Natural killer cell treated with Interleukin-12 subunit alpha and Interleukin-12 subunit beta and Interleukin-15 and Interleukin-18, amount 100 ng/mL, for 72 hours (primary cell): ENCODE data around the gene PIAS3. TPM values are rescaled to one million over a fixed set of nuclear protein-coding genes. Genes with fewer than 3 reads are reported as not detected.
"Not testable (repeated sequence)": the region's sequence is repeated elsewhere in the genome, so short reads cannot be mapped to it uniquely, and the experiment has no call there.

ENCODE experiments used
- ATAC-seq, 2 donors: fragments of 150-1000 bp; cut with Tn5 transposase in 1 of 2; sonication (Bioruptor Pico), chemical (Tn5 transposase) in 1 of 2; 2 replicates each; pipeline ENCODE4 v1.10.0; 2021
- DNase-seq: peaks from one replicate; pipeline ENCODE4 v3.0.0; 2022; ENCODE audit warnings: low spot score
- H3K27ac Mint-ChIP-seq, 2 donors: 1 replicate in 1 of 2; 2 replicates in 1 of 2; pipeline ENCODE4 v1.8.0; 2022; ENCODE audit warnings: mixed read lengths in 2 of 2, mild to moderate bottlenecking in 1 of 2, moderate library complexity in 1 of 2
- H3K27me3 Mint-ChIP-seq, 2 donors: 1 replicate in 1 of 2; 2 replicates in 1 of 2; pipeline ENCODE4 v1.8.0; 2022; ENCODE audit warnings: mixed read lengths in 2 of 2
- H3K36me3 Mint-ChIP-seq: one replicate; pipeline ENCODE4 v1.8.0; 2022; ENCODE audit warnings: mixed read lengths
- H3K4me1 Mint-ChIP-seq, 2 donors: 1 replicate in 1 of 2; 2 replicates in 1 of 2; pipeline ENCODE4 v1.8.0; 2022; ENCODE audit warnings: low read depth in 2 of 2, mixed read lengths in 2 of 2, mild to moderate bottlenecking in 1 of 2
- H3K4me3 Mint-ChIP-seq: one replicate; pipeline ENCODE4 v1.8.0; 2022; ENCODE audit warnings: mixed read lengths
- H3K9me3 Mint-ChIP-seq: 2 replicates; pipeline ENCODE4 v1.8.0; 2022; ENCODE audit warnings: mixed read lengths
- total RNA-seq, 2 donors: library from RNA; stranded (reverse); gene quantifications; one replicate each; pipeline ENCODE4 v1.2.3, GENCODE V29; 2022

PIAS3 gene
- total RNA-seq, 2 donors from 2014 or later: 24.3 to 31.1 TPM

- Mint-ChIP-seq H3K4me3 (peak overlapping the region; percentile 95), H3K27me3 (peaks cover 0 to 3% of the 10 kb centered on the region in 2 donors), H3K9me3 (no peaks in the 10 kb centered on the region), H3K27ac (peak overlapping the region; percentile 63 to 84), H3K4me1 (peaks cover 11 to 15% of the 10 kb centered on the region in 2 donors), H3K36me3 (peaks cover 10% of the 10 kb centered on the region)
- ATAC-seq: peak; percentile 47 to 61
- DNase-seq: peak; percentile 71
Measured at GRCh38 chr1:145858238-145858900, 512 bp downstream of the PIAS3 start.

- DNase-seq: no peak
- Mint-ChIP-seq H3K4me3 (no peak overlapping the region), H3K27ac (no peak overlapping the region), H3K4me1 (peaks cover 11 to 15% of the 10 kb centered on the region in 2 donors), H3K27me3 (peaks cover 0 to 3% of the 10 kb centered on the region in 2 donors), H3K36me3 (peaks cover 10% of the 10 kb centered on the region), H3K9me3 (no peaks in the 10 kb centered on the region)
- no peak for ATAC-seq
Measured at GRCh38 chr1:145857170-145857569, 1.7 kb downstream of the PIAS3 start.

GRCh38 chr1:145855426-145855948 is 3.4 kb downstream of the PIAS3 start:
- Mint-ChIP-seq H3K27me3 (no peaks in the 10 kb centered on the region), H3K36me3 (peaks cover 14% of the 10 kb centered on the region), H3K4me1 (peaks cover 11 to 15% of the 10 kb centered on the region in 2 donors), H3K4me3 (no peak overlapping the region), H3K9me3 (no peaks in the 10 kb centered on the region), H3K27ac (peak overlapping the region in 1 of 2 donors; percentile 30)
- no peak for DNase-seq
- no peak for ATAC-seq

GRCh38 chr1:145849356-145850160 is 9.3 kb downstream of the PIAS3 start:
- ATAC-seq (no peak), DNase-seq (no peak)
- H3K9me3 Mint-ChIP-seq: no peaks in the 10 kb centered on the region
- no peaks in the 10 kb centered on the region for H3K27me3 Mint-ChIP-seq
- H3K36me3 Mint-ChIP-seq: peaks cover 4% of the 10 kb centered on the region
- H3K4me3 Mint-ChIP-seq: no peak overlapping the region
- peaks cover 0 to 5% of the 10 kb centered on the region in 2 donors for H3K4me1 Mint-ChIP-seq
- H3K27ac Mint-ChIP-seq: no peak overlapping the region

- ATAC-seq (no peak), DNase-seq (no peak)
- Mint-ChIP-seq H3K36me3 (peaks cover 4% of the 10 kb centered on the region), H3K9me3 (no peaks in the 10 kb centered on the region), H3K27me3 (no peaks in the 10 kb centered on the region), H3K4me1 (peaks cover 0 to 2% of the 10 kb centered on the region in 2 donors), H3K4me3 (no peak overlapping the region), H3K27ac (no peak overlapping the region)
Measured at GRCh38 chr1:145847827-145848226, 11.1 kb downstream of the PIAS3 start.

GRCh38 chr1:145846201-145846612 is 12.7 kb downstream of the PIAS3 start:
- Mint-ChIP-seq H3K36me3 (peaks cover 13% of the 10 kb centered on the region), H3K27ac (no peak overlapping the region), H3K9me3 (no peaks in the 10 kb centered on the region), H3K4me1 (peaks cover 0 to 2% of the 10 kb centered on the region in 2 donors), H3K27me3 (no peaks in the 10 kb centered on the region), H3K4me3 (no peak overlapping the region)
- no peak for DNase-seq
- ATAC-seq: peak in 1 of 2 donors; percentile 44

- Mint-ChIP-seq H3K4me1 (peaks cover 0 to 2% of the 10 kb centered on the region in 2 donors), H3K27me3 (no peaks in the 10 kb centered on the region), H3K36me3 (peaks cover 9% of the 10 kb centered on the region), H3K9me3 (no peaks in the 10 kb centered on the region), H3K4me3 (no peak within 1 kb of the TSS), H3K27ac (no peak within 1 kb of the TSS)
- ATAC-seq (peak; percentile 88 to 89), DNase-seq (peak; percentile 81)
Measured at GRCh38 chr1:145845514-145846161, 13.2 kb downstream of the PIAS3 start, which contains the start of gene NUDT17. TSS of gene NUDT17 (plus strand) at chr1:145845630. CDS start at chr1:145845641, 11 bp downstream.

- H3K4me1 Mint-ChIP-seq: peaks cover 0 to 2% of the 10 kb centered on the region in 2 donors
- H3K36me3 Mint-ChIP-seq: peaks cover 9% of the 10 kb centered on the region
- DNase-seq (no peak), ATAC-seq (peak; percentile 44 to 51)
- no peaks in the 10 kb centered on the region for H3K27me3 Mint-ChIP-seq
- H3K9me3 Mint-ChIP-seq: no peaks in the 10 kb centered on the region
- no peak overlapping the region for H3K4me3 Mint-ChIP-seq
- no peak overlapping the region for H3K27ac Mint-ChIP-seq
Measured at GRCh38 chr1:145845144-145845513, 13.8 kb downstream of the PIAS3 start.

GRCh38 chr1:145843031-145843430 is 15.8 kb downstream of the PIAS3 start:
- H3K27ac Mint-ChIP-seq: no peak overlapping the region
- H3K36me3 Mint-ChIP-seq: peaks cover 9% of the 10 kb centered on the region
- ATAC-seq: no peak
- no peaks in the 10 kb centered on the region for H3K27me3 Mint-ChIP-seq
- peaks cover 0 to 2% of the 10 kb centered on the region in 2 donors for H3K4me1 Mint-ChIP-seq
- H3K4me3 Mint-ChIP-seq: no peak overlapping the region
- no peak for DNase-seq
- no peaks in the 10 kb centered on the region for H3K9me3 Mint-ChIP-seq

GRCh38 chr1:145837656-145838055 is 21.2 kb downstream of the PIAS3 start:
- Mint-ChIP-seq H3K4me1 (no peaks in the 10 kb centered on the region), H3K27ac (no peak overlapping the region), H3K4me3 (no peak overlapping the region), H3K9me3 (no peaks in the 10 kb centered on the region), H3K36me3 (peaks cover 25% of the 10 kb centered on the region), H3K27me3 (no peaks in the 10 kb centered on the region)
- DNase-seq (no peak), ATAC-seq (no peak)

GRCh38 chr1:145830810-145831209 is 28.1 kb downstream of the PIAS3 start:
- not testable (repeated sequence) for H3K4me3 Mint-ChIP-seq, ATAC-seq, H3K27ac Mint-ChIP-seq, H3K9me3 Mint-ChIP-seq, H3K27me3 Mint-ChIP-seq, DNase-seq
- H3K4me1 Mint-ChIP-seq: peaks cover 28 to 34% of the 10 kb centered on the region in 2 donors
- peaks cover 54% of the 10 kb centered on the region for H3K36me3 Mint-ChIP-seq

- DNase-seq: no peak
- no peak overlapping the region for H3K4me3 Mint-ChIP-seq
- ATAC-seq: no peak
- H3K27me3 Mint-ChIP-seq: no peaks in the 10 kb centered on the region
- no peaks in the 10 kb centered on the region for H3K9me3 Mint-ChIP-seq
- H3K36me3 Mint-ChIP-seq: peaks cover 53% of the 10 kb centered on the region
- peak overlapping the region; percentile 33 to 97 for H3K27ac Mint-ChIP-seq
- H3K4me1 Mint-ChIP-seq: peaks cover 33 to 38% of the 10 kb centered on the region in 2 donors
Measured at GRCh38 chr1:145828367-145829026, 30.4 kb downstream of the PIAS3 start.

GRCh38 chr1:145827966-145828365 is 30.9 kb downstream of the PIAS3 start:
- no peak for DNase-seq
- no peak for ATAC-seq
- H3K27ac Mint-ChIP-seq: peak overlapping the region; percentile 33 to 97
- peaks cover 33 to 38% of the 10 kb centered on the region in 2 donors for H3K4me1 Mint-ChIP-seq
- no peak overlapping the region for H3K4me3 Mint-ChIP-seq
- no peaks in the 10 kb centered on the region for H3K9me3 Mint-ChIP-seq
- no peaks in the 10 kb centered on the region for H3K27me3 Mint-ChIP-seq
- peaks cover 49% of the 10 kb centered on the region for H3K36me3 Mint-ChIP-seq
